ENCODE results near the gene ZNF772.

Gene ZNF772

DNA sequence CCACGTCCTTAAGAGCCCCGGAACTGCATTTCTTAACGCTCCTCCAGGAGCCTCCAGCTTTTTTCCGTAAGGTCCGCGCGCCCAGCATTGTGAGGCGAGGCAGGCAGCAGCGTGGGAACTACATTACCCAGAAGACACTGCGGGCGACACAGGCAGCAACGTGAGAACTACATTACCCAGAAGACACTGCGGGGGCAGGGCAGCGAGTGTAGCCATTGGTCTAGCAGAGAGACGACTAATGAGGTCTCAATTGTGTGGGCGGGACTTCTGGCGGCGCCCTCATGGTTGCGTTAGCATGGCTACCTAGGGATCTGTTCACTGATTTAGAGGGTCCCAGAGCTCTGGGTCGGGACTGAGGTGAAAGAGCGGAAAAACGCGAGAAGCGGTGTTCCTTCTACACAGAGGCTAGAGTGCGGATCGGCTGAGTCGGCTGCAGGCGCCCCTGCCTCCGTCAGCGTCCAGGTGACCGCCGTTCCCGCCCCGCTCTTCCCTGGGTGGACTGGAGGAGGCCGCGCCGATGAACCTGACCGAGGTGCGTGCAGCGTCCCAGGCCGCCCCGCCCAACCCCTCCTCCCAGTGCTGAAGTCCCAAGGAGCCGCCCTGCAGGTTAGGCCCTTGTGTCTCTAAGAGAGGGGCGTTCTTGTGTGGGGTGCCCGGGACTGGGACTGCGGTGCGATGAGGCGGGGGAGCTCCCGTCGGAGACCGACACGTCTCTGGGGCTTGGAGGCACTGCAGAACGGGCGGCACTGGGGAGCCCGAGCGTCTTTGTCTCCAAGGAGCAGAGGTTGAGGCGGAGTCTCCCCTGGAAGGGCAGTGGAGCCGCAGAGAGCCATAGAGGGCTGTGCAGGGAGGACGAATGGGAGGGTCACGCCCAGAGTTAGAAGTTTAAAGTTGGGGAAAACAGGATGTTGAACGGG lies 42.0 kb downstream of the ZNF772 start, which contains the start of gene ZNF749:
TSS of gene ZNF749 (plus strand) at position 264 of the 917 bp plus-strand sequence. CDS start at position 518, 254 bp downstream.
- DNase-seq (ENCODE audit: low read depth, low spot score): peak; percentile 91

DNA sequence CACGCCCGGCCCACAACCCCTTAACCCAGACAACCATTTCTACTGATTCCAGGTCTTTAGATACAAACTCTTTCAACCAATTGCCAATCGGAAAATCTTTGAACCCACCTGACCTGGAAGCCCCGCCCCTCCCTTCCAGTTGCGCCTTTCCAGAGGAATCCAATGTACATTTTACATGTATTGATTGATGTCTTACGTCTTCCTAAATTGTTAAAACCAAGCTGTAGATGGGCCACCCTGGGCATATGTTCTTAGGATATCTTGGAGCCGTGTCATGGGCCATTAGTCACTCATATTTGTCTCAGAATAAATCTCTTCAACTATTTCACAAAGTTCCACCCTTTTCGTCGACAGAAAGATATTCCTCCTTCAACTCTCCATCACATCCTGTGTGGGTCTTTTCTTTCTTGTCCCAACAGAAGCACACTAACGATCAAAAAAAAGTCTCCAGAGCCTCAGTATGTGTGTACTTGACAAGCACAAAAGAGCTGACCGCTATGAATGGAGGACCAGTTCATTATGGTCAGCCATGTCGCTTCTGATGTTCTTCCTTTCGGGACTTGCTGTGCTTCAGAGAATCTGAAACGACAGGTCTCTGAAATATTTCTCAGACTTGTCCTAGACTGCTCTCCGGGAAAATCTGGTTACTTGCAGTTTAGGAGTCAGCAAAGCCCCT lies 42.8 kb downstream of the ZNF772 start:
- no peak for DNase-seq (ENCODE audit: low read depth, low spot score)

DNA sequence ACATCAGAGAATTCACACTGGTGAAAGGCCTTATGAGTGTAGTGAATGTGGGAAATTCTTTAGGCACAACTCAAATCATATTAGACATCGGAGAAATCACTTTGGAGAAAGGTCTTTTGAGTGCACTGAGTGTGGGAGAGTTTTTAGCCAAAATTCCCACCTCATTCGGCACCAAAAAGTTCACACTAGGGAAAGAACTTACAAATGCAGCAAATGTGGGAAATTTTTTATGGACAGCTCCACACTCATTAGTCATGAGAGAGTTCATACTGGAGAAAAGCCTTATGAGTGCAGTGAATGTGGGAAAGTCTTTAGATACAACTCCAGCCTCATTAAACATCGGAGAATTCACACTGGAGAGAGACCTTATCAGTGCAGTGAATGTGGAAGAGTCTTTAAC lies 56.3 kb downstream of the ZNF772 start:
- DNase-seq (ENCODE audit: low read depth, low spot score): no peak

DNA sequence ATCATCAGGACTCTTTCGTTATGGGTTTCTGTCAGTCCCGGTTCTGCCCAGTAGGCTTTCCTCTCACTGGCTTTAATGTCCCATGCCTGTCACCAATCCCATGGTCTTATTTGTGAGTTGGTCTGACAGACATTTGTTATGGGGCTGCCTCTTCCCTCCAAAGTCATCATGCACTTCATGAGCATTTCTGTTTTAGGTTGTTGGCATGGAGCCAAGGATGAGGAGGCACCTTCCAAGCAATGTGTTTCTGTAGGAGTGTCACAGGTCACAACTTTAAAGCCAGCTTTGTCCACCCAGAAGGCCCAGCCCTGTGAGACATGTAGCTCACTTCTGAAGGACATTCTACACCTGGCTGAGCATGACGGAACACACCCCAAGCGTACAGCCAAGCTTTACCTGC lies 57.9 kb downstream of the ZNF772 start:
- DNase-seq (ENCODE audit: low read depth, low spot score): no peak

Data from smooth muscle cell of the brain vasculature (primary cell).